ENCODE data around the gene MGAT4A. TPM values are rescaled to one million over a fixed set of nuclear protein-coding genes. Genes with fewer than 3 reads are reported as not detected.

Gene MGAT4A
- total and polyA plus RNA-seq, 2 of the 13 experiments (the other 11 are each of a cell fraction or from before 2014, with no cell fraction given): 47.2 to 90.9 TPM

GRCh38 chr2:98702127-98702802, 28.7 kb downstream of the MGAT4A start (continued):
- TF ChIP-seq, protein P1, sequence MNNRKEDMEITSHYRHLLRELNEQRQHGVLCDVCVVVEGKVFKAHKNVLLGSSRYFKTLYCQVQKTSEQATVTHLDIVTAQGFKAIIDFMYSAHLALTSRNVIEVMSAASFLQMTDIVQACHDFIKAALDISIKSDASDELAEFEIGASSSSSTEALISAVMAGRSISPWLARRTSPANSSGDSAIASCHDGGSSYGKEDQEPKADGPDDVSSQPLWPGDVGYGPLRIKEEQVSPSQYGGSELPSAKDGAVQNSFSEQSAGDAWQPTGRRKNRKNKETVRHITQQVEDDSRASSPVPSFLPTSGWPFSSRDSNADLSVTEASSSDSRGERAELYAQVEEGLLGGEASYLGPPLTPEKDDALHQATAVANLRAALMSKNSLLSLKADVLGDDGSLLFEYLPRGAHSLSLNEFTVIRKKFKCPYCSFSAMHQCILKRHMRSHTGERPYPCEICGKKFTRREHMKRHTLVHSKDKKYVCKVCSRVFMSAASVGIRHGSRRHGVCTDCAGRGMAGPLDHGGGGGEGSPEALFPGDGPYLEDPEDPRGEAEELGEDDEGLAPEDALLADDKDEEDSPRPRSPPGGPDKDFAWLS (CRISPR knock-in tag; IDR thresholded peaks at IDR 0.05; ENCODE audit: borderline replicate concordance): no peak
- no peak for TF ChIP-seq ATM (IDR thresholded peaks at IDR 0.05; ENCODE audit: borderline replicate concordance)
- no peak for TF ChIP-seq E2F5 (CRISPR knock-in tag; conservative IDR thresholded peaks at IDR 0.05)
- no peak; the same call in 1 of the 2 replicates for TF ChIP-seq CEBPG (CRISPR knock-in tag; IDR thresholded peaks at IDR 0.05)
- TF ChIP-seq USF2 (IDR thresholded peaks at IDR 0.05; ENCODE audit: low read depth, low read length): no peak
- TF ChIP-seq USF2 (CRISPR knock-in tag; IDR thresholded peaks at IDR 0.05; ENCODE audit: borderline replicate concordance): peak; percentile 31; the same call in 1 of the 2 replicates
- no peak for TF ChIP-seq HNRNPH1 (optimal IDR thresholded peaks at IDR 0.05; ENCODE audit: low read depth, low read length)
- no peak for TF ChIP-seq SUZ12 (IDR thresholded peaks at IDR 0.05; ENCODE audit: low read depth, low read length)
- TF ChIP-seq ZFP1 (CRISPR knock-in tag; IDR thresholded peaks at IDR 0.05): peak; percentile 85; the same call in 1 of the 2 replicates
- no peak; the same call in 1 of the 2 replicates for TF ChIP-seq FOXM1 (CRISPR knock-in tag; IDR thresholded peaks at IDR 0.05)
- peak; percentile 93 for TF ChIP-seq MEF2D (CRISPR knock-in tag; IDR thresholded peaks at IDR 0.05)
- no peak for TF ChIP-seq ZNF282 (IDR thresholded peaks at IDR 0.05; ENCODE audit: partially characterized antibody)
- peak; percentile 83 for TF ChIP-seq RCOR2 (CRISPR knock-in tag; IDR thresholded peaks at IDR 0.05)
- TF ChIP-seq, protein P2, sequence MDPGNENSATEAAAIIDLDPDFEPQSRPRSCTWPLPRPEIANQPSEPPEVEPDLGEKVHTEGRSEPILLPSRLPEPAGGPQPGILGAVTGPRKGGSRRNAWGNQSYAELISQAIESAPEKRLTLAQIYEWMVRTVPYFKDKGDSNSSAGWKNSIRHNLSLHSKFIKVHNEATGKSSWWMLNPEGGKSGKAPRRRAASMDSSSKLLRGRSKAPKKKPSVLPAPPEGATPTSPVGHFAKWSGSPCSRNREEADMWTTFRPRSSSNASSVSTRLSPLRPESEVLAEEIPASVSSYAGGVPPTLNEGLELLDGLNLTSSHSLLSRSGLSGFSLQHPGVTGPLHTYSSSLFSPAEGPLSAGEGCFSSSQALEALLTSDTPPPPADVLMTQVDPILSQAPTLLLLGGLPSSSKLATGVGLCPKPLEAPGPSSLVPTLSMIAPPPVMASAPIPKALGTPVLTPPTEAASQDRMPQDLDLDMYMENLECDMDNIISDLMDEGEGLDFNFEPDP (CRISPR knock-in tag; conservative IDR thresholded peaks at IDR 0.05): no peak
- no peak for TF ChIP-seq SCMH1 (CRISPR knock-in tag; IDR thresholded peaks at IDR 0.05; ENCODE audit: borderline replicate concordance)
- TF ChIP-seq ARHGAP35 (CRISPR knock-in tag; IDR thresholded peaks at IDR 0.05; ENCODE audit: borderline replicate concordance): peak; percentile 38; the same call in 1 of the 2 replicates
- peak; percentile 84 for TF ChIP-seq ZBTB44 (CRISPR knock-in tag; IDR thresholded peaks at IDR 0.05)
- TF ChIP-seq SSRP1 (CRISPR knock-in tag; IDR thresholded peaks at IDR 0.05): peak; percentile 95; the same call in 1 of the 2 replicates
- 0 out of 2 replicates have a peak, but pooled peaks have one; percentile 58 for TF ChIP-seq ZHX1 (CRISPR knock-in tag; IDR thresholded peaks at IDR 0.05; ENCODE audit: low read depth)
- no peak for TF ChIP-seq PPARG (CRISPR knock-in tag; conservative IDR thresholded peaks at IDR 0.05)
